Fibroblast of the aortic adventitia (primary cell): ENCODE results near the gene MYOD1. TPM values are rescaled to one million over a fixed set of nuclear protein-coding genes. Genes with fewer than 3 reads are reported as not detected.

Experiments
- DNase-seq: peaks from one replicate; pipeline ENCODE4 v3.0.0-alpha.2; 2010; ENCODE audit warnings: low read depth
- H3K4me3 ChIP-seq: 2 replicates; pipeline ENCODE4 v1.5.1; 2011; ENCODE audit warnings: low read depth, mild to moderate bottlenecking, control low read depth, low read length, moderate library complexity
- CTCF ChIP-seq: IDR thresholded peaks from 2 replicates; pipeline ENCODE4 v1.5.1; 2011; ENCODE audit warnings: mild to moderate bottlenecking, low read length, control low read depth, inconsistent platforms; ENCODE audit not compliant: insufficient read depth
- total RNA-seq: library from RNA; depleted of rRNA; stranded (reverse); fragments of >200 nt; gene quantifications from 2 replicates; pipeline ENCODE4 v1.2.3, GENCODE V29; 2012; ENCODE audit warnings: low replicate concordance

MYOD1 gene
- total RNA-seq, 1 donor: not detected

GRCh38 chr11:17714870-17715269, 4.5 kb upstream of the MYOD1 start:
- DNase-seq: no peak
- TF ChIP-seq CTCF: no peak
- H3K4me3 ChIP-seq: no peak overlapping the region

GRCh38 chr11:17716807-17717206, 2.6 kb upstream of the MYOD1 start:
- no peak for TF ChIP-seq CTCF
- DNase-seq: no peak
- H3K4me3 ChIP-seq: no peak overlapping the region

- DNase-seq: no peak
- H3K4me3 ChIP-seq: no peak overlapping the region
- no peak for TF ChIP-seq CTCF
Observed at GRCh38 chr11:17718015-17718414, 1.4 kb upstream of the MYOD1 start.

GRCh38 chr11:17718510-17718962, 835 bp upstream of the MYOD1 start:
- DNase-seq: no peak
- TF ChIP-seq CTCF: no peak
- no peak overlapping the region for H3K4me3 ChIP-seq

- H3K4me3 ChIP-seq: no peak overlapping the region
- TF ChIP-seq CTCF: no peak
- DNase-seq: no peak
Observed at GRCh38 chr11:17719938-17720795, 796 bp downstream of the MYOD1 start.

GRCh38 chr11:17720796-17721171, 1.4 kb downstream of the MYOD1 start:
- no peak overlapping the region for H3K4me3 ChIP-seq
- DNase-seq: no peak
- TF ChIP-seq CTCF: no peak
